HL-60 (cell line): ENCODE data around the gene CNTNAP2.

ENCODE experiments used
- GABPA ChIP-seq: IDR thresholded peaks from 2 replicates; pipeline ENCODE4 v1.6.1; 2012; ENCODE audit warnings: low read depth
- POLR2AphosphoS5 ChIP-seq: IDR thresholded peaks from 2 replicates; pipeline ENCODE4 v1.6.1; 2012; ENCODE audit warnings: low read depth
- SPI1 ChIP-seq: IDR thresholded peaks from 2 replicates; pipeline ENCODE4 v1.6.1; 2012; ENCODE audit warnings: low read depth, mild to moderate bottlenecking, borderline replicate concordance
- TF ChIP-seq, protein P1 (sequence below): IDR thresholded peaks from one replicate; pipeline ENCODE4 v1.5.1; 2011; ENCODE audit warnings: low read length, control low read depth, inconsistent platforms; ENCODE audit not compliant: insufficient read depth
- TF ChIP-seq, protein P2 (sequence below): IDR thresholded peaks from 2 replicates; pipeline ENCODE4 v1.6.1; 2012; ENCODE audit warnings: low read depth; ENCODE audit not compliant: insufficient replicate concordance

DNA sequence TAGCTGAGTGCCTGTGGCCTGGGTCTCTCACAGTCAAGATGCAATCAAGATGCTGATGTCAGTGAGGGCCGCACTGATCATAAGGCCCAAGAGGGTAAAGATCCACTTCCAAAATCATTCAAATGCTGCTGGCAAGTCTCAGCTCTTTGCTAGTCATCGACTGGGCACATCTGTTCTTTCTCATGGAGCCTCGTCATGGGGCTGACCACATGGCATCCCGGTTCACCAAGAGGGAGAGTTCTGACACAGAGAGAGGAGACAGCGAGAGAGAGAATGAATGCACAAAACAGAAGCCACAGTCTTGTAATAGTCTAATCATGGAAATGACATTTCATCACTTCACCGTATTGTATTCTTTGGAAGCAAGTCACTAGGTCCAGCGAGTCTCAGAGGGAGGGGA, 1406.5 kb downstream of the CNTNAP2 start:
- TF ChIP-seq GABPA: no peak
- TF ChIP-seq, protein P1, sequence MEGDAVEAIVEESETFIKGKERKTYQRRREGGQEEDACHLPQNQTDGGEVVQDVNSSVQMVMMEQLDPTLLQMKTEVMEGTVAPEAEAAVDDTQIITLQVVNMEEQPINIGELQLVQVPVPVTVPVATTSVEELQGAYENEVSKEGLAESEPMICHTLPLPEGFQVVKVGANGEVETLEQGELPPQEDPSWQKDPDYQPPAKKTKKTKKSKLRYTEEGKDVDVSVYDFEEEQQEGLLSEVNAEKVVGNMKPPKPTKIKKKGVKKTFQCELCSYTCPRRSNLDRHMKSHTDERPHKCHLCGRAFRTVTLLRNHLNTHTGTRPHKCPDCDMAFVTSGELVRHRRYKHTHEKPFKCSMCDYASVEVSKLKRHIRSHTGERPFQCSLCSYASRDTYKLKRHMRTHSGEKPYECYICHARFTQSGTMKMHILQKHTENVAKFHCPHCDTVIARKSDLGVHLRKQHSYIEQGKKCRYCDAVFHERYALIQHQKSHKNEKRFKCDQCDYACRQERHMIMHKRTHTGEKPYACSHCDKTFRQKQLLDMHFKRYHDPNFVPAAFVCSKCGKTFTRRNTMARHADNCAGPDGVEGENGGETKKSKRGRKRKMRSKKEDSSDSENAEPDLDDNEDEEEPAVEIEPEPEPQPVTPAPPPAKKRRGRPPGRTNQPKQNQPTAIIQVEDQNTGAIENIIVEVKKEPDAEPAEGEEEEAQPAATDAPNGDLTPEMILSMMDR: no peak
- no peak for TF ChIP-seq POLR2AphosphoS5
- TF ChIP-seq, protein P2, sequence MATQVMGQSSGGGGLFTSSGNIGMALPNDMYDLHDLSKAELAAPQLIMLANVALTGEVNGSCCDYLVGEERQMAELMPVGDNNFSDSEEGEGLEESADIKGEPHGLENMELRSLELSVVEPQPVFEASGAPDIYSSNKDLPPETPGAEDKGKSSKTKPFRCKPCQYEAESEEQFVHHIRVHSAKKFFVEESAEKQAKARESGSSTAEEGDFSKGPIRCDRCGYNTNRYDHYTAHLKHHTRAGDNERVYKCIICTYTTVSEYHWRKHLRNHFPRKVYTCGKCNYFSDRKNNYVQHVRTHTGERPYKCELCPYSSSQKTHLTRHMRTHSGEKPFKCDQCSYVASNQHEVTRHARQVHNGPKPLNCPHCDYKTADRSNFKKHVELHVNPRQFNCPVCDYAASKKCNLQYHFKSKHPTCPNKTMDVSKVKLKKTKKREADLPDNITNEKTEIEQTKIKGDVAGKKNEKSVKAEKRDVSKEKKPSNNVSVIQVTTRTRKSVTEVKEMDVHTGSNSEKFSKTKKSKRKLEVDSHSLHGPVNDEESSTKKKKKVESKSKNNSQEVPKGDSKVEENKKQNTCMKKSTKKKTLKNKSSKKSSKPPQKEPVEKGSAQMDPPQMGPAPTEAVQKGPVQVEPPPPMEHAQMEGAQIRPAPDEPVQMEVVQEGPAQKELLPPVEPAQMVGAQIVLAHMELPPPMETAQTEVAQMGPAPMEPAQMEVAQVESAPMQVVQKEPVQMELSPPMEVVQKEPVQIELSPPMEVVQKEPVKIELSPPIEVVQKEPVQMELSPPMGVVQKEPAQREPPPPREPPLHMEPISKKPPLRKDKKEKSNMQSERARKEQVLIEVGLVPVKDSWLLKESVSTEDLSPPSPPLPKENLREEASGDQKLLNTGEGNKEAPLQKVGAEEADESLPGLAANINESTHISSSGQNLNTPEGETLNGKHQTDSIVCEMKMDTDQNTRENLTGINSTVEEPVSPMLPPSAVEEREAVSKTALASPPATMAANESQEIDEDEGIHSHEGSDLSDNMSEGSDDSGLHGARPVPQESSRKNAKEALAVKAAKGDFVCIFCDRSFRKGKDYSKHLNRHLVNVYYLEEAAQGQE: no peak
- no peak for TF ChIP-seq SPI1
